Adrenal gland (tissue), 12 donors: ENCODE results near the gene ADSS1. TPM values are rescaled to one million over a fixed set of nuclear protein-coding genes. Genes with fewer than 3 reads are reported as not detected.

Source experiments
- DNase-seq, 7 donors: peaks; one replicate each; pipeline ENCODE4 v3.0.0-alpha.2; 2019 to 2020
- H3K27ac ChIP-seq, 5 donors: fragments of 200-600 bp; sonication (generic) in 4 of 5; 1 replicate in 3 of 5; 2 replicates in 2 of 5; pipeline versions ENCODE4 v1.5.1 to v1.8.0; 2016 to 2020; ENCODE audit warnings: mild to moderate bottlenecking in 1 of 5
- H3K27me3 ChIP-seq: fragments of 200-600 bp; 2 replicates; pipeline ENCODE4 v1.8.0; 2021
- H3K36me3 ChIP-seq, 2 donors: fragments of 200-600 bp; replicated peaks in 1 of 2; 1 replicate in 1 of 2; 2 replicates in 1 of 2; pipeline versions ENCODE4 v1.5.1 to v1.8.0; 2018 to 2022
- H3K4me1 ChIP-seq, 2 donors: fragments of 200-600 bp; replicated peaks in 1 of 2; 1 replicate in 1 of 2; 2 replicates in 1 of 2; pipeline versions ENCODE4 v1.5.1 to v1.8.0; 2018 to 2021
- H3K4me3 ChIP-seq, 4 donors: fragments of 200-600 bp; sonication (generic) in 3 of 4; one replicate each; pipeline ENCODE4 v1.5.1; 2016 to 2018
- H3K9me3 ChIP-seq, 3 donors: fragments of 200-600 bp; sonication (generic) in 1 of 3; replicated peaks in 1 of 3; 1 replicate in 2 of 3; 2 replicates in 1 of 3; pipeline versions ENCODE4 v1.5.1 to v1.8.0; 2016 to 2021
- POLR2A ChIP-seq, 2 donors: fragments of 450-650 bp; IDR thresholded peaks; one replicate each; pipeline ENCODE4 v1.6.1; 2017; ENCODE audit warnings: antibody characterized with exemption in 2 of 2, mild to moderate bottlenecking in 2 of 2, moderate library complexity in 1 of 2
- WGBS, 4 donors: extraction: QIAGEN DNeasy Blood & Tissue Kit in 2 of 4; methylation state at CpG; one replicate each; pipeline versions ENCODE4 v1.1.5 to v1.1.7; 2013 to 2017; 5-methylcytosine and 5-hydroxymethylcytosine counted together
- intact Hi-C, 2 donors: fragments of 100-400 bp; cut with DNase I; formaldehyde crosslinking; loops; one replicate each; pipeline versions ENCODE4 v1.14.1 to v1.15.0; 2022 to 2023
- polyA plus RNA-seq, 3 donors: library from polyadenylated mRNA; stranded (reverse); fragments of 200-250 nt in 2 of 3; fragments of 350-450 nt in 1 of 3; fragmentation: Illumina TruSeq in 1 of 3; extraction: RNeasy Lipid Tissue Mini Kit (QIAGEN cat#74804) in 1 of 3; gene quantifications; one replicate each; pipeline ENCODE4 v1.2.3, GENCODE V29; 2013 to 2014
- total RNA-seq, 9 donors: library from RNA; depleted of rRNA in 4 of 9; stranded (reverse); fragments of >200 nt in 4 of 9; fragments of 120-200 nt in 1 of 9; fragmentation: NEBNext Ultra II Directional in 1 of 9; extraction: Animal tissue kit (Norgen Biotek cat#: 25700) in 1 of 9; gene quantifications; one replicate each; pipeline versions ENCODE4 v1.1.0 to v1.2.4, GENCODE V29; 2013 to 2023
- TF ChIP-seq, protein P1 (sequence below), 6 experiments: fragments of 450-650 bp in 4 of 6; fragments of 200-600 bp in 2 of 6; sonication (generic) in 1 of 6; IDR thresholded peaks; 1 replicate in 5 of 6; 2 replicates in 1 of 6; pipeline versions ENCODE4 v1.5.1 to v1.8.0; 2016 to 2021; ENCODE audit warnings: antibody characterized with exemption in 6 of 6, mild to moderate bottlenecking in 2 of 6, moderate library complexity in 1 of 6
- donor health status: healthy with polysubstance abuse.
- donor health status: Bipolar disorder and iron deficiency.
- donor health status: DM: yes; HTN: yes; CAD: no.
- donor health status: DM: no; HTN: no; CAD: no.
- donor health status: DM: no; HTN: no; CAD: no.
- donor health status: DM: yes; HTN: yes; CAD: no.

Gene ADSS1
- total and polyA plus RNA-seq, 12 donors: 4.0 to 39.1 (median 16.9) TPM

- Histone ChIP-seq H3K4me1 (peaks cover 11 to 16% of the 10 kb centered on the region in 2 donors), H3K27ac (no peak overlapping the region), H3K4me3 (no peak overlapping the region), H3K27me3 (no peaks in the 10 kb centered on the region), H3K9me3 (no peaks in the 10 kb centered on the region), H3K36me3 (peaks cover 0 to 41% of the 10 kb centered on the region in 2 donors)
- intact Hi-C loops: no loop called here
- no peak for TF ChIP-seq POLR2A (IDR thresholded peaks at IDR 0.05)
- TF ChIP-seq, protein P1, sequence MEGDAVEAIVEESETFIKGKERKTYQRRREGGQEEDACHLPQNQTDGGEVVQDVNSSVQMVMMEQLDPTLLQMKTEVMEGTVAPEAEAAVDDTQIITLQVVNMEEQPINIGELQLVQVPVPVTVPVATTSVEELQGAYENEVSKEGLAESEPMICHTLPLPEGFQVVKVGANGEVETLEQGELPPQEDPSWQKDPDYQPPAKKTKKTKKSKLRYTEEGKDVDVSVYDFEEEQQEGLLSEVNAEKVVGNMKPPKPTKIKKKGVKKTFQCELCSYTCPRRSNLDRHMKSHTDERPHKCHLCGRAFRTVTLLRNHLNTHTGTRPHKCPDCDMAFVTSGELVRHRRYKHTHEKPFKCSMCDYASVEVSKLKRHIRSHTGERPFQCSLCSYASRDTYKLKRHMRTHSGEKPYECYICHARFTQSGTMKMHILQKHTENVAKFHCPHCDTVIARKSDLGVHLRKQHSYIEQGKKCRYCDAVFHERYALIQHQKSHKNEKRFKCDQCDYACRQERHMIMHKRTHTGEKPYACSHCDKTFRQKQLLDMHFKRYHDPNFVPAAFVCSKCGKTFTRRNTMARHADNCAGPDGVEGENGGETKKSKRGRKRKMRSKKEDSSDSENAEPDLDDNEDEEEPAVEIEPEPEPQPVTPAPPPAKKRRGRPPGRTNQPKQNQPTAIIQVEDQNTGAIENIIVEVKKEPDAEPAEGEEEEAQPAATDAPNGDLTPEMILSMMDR (IDR thresholded peaks at IDR 0.05): no peak
- 80 to 92% (median 88%) methylated on average over 10 of the region's 10 CpGs for WGBS, 4 donors
- DNase-seq: no peak
Measured at GRCh38 chr14:104718147-104718546, 5.9 kb upstream of the ADSS1 start.

GRCh38 chr14:104718871-104719270, 5.2 kb upstream of the ADSS1 start:
- WGBS, 4 donors: 86 to 95% (median 87%) methylated on average over 10 to 11 of the region's 11 CpGs; no CpG with 5 or more reads in 1 of the 4 donors
- no peak for DNase-seq
- no peak overlapping the region for H3K27ac ChIP-seq
- intact Hi-C loops: no loop called here
- TF ChIP-seq POLR2A (IDR thresholded peaks at IDR 0.05): no peak
- TF ChIP-seq, protein P1 (IDR thresholded peaks at IDR 0.05): no peak
- no peak overlapping the region for H3K4me3 ChIP-seq
- no peaks in the 10 kb centered on the region for H3K27me3 ChIP-seq
- H3K9me3 ChIP-seq: no peaks in the 10 kb centered on the region
- peaks cover 15 to 23% of the 10 kb centered on the region in 2 donors for H3K4me1 ChIP-seq
- peaks cover 0 to 34% of the 10 kb centered on the region in 2 donors for H3K36me3 ChIP-seq

- H3K9me3 ChIP-seq: no peaks in the 10 kb centered on the region
- H3K36me3 ChIP-seq: peaks cover 0 to 29% of the 10 kb centered on the region in 2 donors
- TF ChIP-seq POLR2A (IDR thresholded peaks at IDR 0.05): no peak
- TF ChIP-seq, protein P1 (IDR thresholded peaks at IDR 0.05): no peak
- no peaks in the 10 kb centered on the region for H3K27me3 ChIP-seq
- no peak overlapping the region for H3K4me3 ChIP-seq
- H3K27ac ChIP-seq: no peak overlapping the region
- DNase-seq: no peak
- intact Hi-C loops: no loop called here
- WGBS, 4 donors: 90 to 100% (median 92%) methylated on average over 1 to 15 of the region's 15 CpGs
- H3K4me1 ChIP-seq: peaks cover 17 to 23% of the 10 kb centered on the region in 2 donors
Measured at GRCh38 chr14:104719343-104719742, 4.7 kb upstream of the ADSS1 start.

DNA sequence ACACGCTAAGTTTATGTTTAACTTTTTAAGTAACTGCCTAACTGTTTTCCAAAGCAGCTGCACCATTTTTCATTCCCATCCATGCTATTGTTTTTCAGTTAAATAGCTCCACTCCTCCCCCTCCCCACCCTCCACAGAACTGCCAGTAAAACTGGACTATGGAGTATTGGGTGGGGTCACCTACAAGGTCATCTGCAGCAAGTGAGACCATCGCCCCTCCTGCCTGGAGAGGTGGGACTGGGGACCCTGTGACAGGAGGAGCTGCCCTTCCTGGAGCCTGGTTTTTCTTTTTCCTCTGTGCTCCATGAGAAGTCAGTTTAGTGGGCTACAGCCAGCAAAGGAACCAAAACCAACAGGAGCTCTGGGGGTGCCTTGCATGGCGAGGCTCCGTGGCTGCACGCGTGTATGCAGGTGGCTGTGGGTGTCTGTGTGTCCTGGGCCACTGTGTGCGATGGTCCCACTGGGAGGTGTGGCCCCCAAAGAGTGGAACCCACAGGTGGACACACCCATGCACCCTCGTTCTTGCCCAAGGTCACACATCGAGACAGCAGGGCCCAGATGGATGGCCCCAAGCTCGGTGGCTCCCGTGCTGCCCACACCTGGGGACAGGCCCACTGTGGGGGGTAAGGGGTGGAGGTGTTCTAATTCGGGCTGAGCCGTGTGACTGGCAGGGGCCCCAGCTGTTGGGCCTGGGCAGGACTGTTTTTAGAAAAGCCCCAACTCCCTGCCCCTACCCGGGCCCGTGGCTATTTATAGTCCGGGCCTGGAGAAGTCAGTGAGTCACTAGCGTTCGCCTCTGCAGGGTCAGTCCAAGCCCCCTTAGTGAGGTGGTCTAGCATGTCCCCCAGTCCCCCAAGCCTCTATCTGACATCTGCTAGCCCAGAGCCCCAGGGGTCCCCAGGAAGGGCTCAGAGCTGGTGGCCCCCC, 2.3 kb upstream of the ADSS1 start:
- intact Hi-C loops: no loop called here
- no peak overlapping the region for H3K4me3 ChIP-seq
- 55 to 93% (median 61%) methylated on average over 6 to 18 of the region's 18 CpGs for WGBS, 4 donors
- peak overlapping the region in 2 of 5 donors; percentile 73 to 77 for H3K27ac ChIP-seq
- no peaks in the 10 kb centered on the region for H3K27me3 ChIP-seq
- peaks cover 0 to 12% of the 10 kb centered on the region in 2 donors for H3K36me3 ChIP-seq
- no peaks in the 10 kb centered on the region for H3K9me3 ChIP-seq
- DNase-seq: peak in 6 of 7 donors; percentile 51 to 69 (median 60)
- H3K4me1 ChIP-seq: peaks cover 26 to 32% of the 10 kb centered on the region in 2 donors
- TF ChIP-seq, protein P1 (IDR thresholded peaks at IDR 0.05): no peak
- TF ChIP-seq POLR2A (IDR thresholded peaks at IDR 0.05): no peak
